Epidermal melanocyte (primary cell): ENCODE measurements around the gene KIF19.
"Not testable (repeated sequence)": the region's sequence is repeated elsewhere in the genome, so short reads cannot be mapped to it uniquely, and the experiment has no call there.

Source experiments
- DNase-seq: peaks from one replicate; pipeline ENCODE4 v3.0.0; 2011; ENCODE audit warnings: low spot score; ENCODE audit not compliant: insufficient read length

The KIF19 gene

GRCh38 chr17:74325743-74326379 is at the start of gene KIF19:
Gene KIF19 (plus strand): TSS chr17:74326226. CDS start chr17:74326350, 124 bp downstream.
- DNase-seq = no peak

- no peak for DNase-seq
Measured at GRCh38 chr17:74276541-74277009, 49.5 kb upstream of the KIF19 start.

- no peak for DNase-seq
Measured at GRCh38 chr17:74277935-74278334, 48.1 kb upstream of the KIF19 start.

- DNase-seq = not testable (repeated sequence)
Measured at GRCh38 chr17:74279617-74280016, 46.4 kb upstream of the KIF19 start.

- no peak for DNase-seq
Measured at GRCh38 chr17:74280093-74280513, 45.9 kb upstream of the KIF19 start.

- no peak for DNase-seq
Measured at GRCh38 chr17:74281799-74282198, 44.2 kb upstream of the KIF19 start.

- not testable (repeated sequence) for DNase-seq
Measured at GRCh38 chr17:74282274-74282586, 43.8 kb upstream of the KIF19 start.

GRCh38 chr17:74282587-74283370 is 43.2 kb upstream of the KIF19 start:
- no peak for DNase-seq

- no peak for DNase-seq
Measured at GRCh38 chr17:74283371-74283673, 42.7 kb upstream of the KIF19 start.

- no peak for DNase-seq
Measured at GRCh38 chr17:74287031-74287602, 38.9 kb upstream of the KIF19 start.

- no peak for DNase-seq
Measured at GRCh38 chr17:74288785-74289184, 37.2 kb upstream of the KIF19 start.

GRCh38 chr17:74289688-74290087 is 36.3 kb upstream of the KIF19 start:
- no peak for DNase-seq

- DNase-seq = no peak
Measured at GRCh38 chr17:74290340-74290739, 35.7 kb upstream of the KIF19 start.

GRCh38 chr17:74292495-74292894 is 33.5 kb upstream of the KIF19 start:
- DNase-seq = no peak

- no peak for DNase-seq
Measured at GRCh38 chr17:74295625-74296547, 30.1 kb upstream of the KIF19 start.

GRCh38 chr17:74296548-74296936 is 29.5 kb upstream of the KIF19 start:
- no peak for DNase-seq

- DNase-seq = no peak
Measured at GRCh38 chr17:74297941-74298340, 28.1 kb upstream of the KIF19 start.

GRCh38 chr17:74298778-74299177 is 27.2 kb upstream of the KIF19 start:
- DNase-seq = no peak

GRCh38 chr17:74299226-74300009 is 26.6 kb upstream of the KIF19 start:
- DNase-seq = no peak

- DNase-seq = no peak
Measured at GRCh38 chr17:74303305-74303704, 22.7 kb upstream of the KIF19 start.

GRCh38 chr17:74304184-74304583 is 21.8 kb upstream of the KIF19 start:
- DNase-seq = no peak
